Measurements from ENCODE around the gene RBBP8. TPM values are rescaled to one million over a fixed set of nuclear protein-coding genes. Genes with fewer than 3 reads are reported as not detected.

Gene RBBP8
- total RNA-seq, 2 donors from 2014 or later, result 37.5 to 69.1 TPM

DNA sequence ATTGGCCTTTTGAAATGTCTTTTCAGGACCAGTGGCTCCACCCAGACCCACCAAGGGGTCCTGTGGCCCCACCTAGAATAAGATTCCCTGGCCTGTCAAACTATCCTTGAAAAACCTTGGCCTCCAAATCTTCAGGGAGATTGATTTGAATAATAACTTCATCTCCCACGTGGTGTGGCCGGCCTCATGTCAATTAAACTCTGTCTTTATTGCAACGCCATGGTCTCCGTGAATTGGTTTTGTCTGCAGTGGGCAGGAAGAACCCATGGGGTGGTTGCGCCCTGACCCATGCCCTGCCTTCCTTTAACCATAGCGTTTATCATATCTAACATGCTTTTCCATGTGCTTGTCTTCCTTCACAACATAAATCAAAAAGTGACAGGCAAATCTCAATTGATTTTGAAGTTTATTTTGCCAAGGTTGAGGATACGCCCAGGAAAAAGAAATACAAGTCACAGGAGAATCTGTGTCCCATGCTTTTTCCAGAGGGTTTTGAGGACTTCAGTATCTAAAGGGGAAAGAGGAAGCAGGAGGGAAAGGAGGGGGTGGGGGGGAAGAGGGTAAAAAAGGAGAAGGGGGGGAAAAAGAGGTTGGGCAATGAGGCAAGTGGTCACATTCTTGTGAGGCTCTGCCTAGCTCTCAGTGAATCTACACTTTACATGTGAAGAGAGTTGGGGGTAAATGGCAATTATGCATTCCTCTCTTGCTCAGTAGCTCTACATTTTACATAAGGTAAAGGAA, 135.6 kb downstream of the RBBP8 start:
- Mint-ChIP-seq H3K4me3 (no peak overlapping the region), H3K27me3 (no peaks in the 10 kb centered on the region), H3K4me1 (peaks cover 34% of the 10 kb centered on the region), H3K9me3 (peaks cover 13% of the 10 kb centered on the region), H3K27ac (no peak overlapping the region), H3K36me3 (ENCODE audit: low read depth) (no peaks in the 10 kb centered on the region)
- ATAC-seq (replicated peaks), result no peak

DNA sequence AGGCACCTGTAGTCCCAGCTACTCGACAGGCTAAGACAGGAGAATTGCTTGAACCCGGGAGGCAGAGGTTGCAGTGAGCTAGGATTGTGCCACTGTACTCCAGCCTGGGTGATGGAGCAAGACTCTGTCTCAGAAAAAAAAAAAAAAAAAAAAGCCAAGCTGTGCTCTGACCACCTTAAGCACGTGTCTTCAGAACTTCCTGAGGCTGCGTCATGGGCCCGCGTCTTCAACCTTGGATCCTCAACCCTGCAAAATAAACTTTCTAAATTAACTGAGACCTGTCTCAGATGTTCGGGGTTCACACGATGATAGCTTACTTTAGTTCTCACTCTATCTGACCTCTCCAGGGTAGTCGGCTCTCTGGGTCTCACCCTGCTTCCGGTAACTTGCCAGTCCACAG, 136.4 kb downstream of the RBBP8 start:
- ATAC-seq (replicated peaks), result peak; percentile 41
- Mint-ChIP-seq H3K4me3 (peak overlapping the region; percentile 71), H3K27ac (peak overlapping the region; percentile 71), H3K36me3 (ENCODE audit: low read depth) (no peaks in the 10 kb centered on the region), H3K4me1 (peaks cover 34% of the 10 kb centered on the region), H3K9me3 (peaks cover 13% of the 10 kb centered on the region), H3K27me3 (no peaks in the 10 kb centered on the region)

DNA sequence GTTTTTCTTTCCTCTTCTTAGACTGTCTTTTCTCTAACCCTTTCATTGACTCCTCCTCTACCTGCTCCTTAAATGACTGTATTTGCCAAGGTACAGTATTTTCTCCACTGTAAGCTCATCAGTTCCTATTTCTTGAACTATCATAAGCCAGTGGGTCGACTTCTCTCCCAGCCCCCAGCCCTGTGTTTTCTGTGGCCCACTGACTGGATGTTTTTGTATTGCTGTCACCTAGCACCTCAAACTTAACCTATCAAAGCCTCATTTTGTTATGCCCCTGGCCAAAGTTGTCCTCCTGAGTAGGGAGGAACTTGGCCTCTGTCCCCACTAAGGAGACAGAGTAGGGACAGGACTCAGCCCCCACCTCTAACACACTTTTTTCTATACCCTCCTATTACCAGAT, 136.8 kb downstream of the RBBP8 start:
- Mint-ChIP-seq H3K36me3 (ENCODE audit: low read depth) (no peaks in the 10 kb centered on the region), H3K9me3 (peaks cover 13% of the 10 kb centered on the region), H3K4me3 (peak overlapping the region; percentile 71), H3K27ac (peak overlapping the region; percentile 71), H3K4me1 (peaks cover 34% of the 10 kb centered on the region), H3K27me3 (no peaks in the 10 kb centered on the region)
- ATAC-seq (replicated peaks), result no peak

DNA sequence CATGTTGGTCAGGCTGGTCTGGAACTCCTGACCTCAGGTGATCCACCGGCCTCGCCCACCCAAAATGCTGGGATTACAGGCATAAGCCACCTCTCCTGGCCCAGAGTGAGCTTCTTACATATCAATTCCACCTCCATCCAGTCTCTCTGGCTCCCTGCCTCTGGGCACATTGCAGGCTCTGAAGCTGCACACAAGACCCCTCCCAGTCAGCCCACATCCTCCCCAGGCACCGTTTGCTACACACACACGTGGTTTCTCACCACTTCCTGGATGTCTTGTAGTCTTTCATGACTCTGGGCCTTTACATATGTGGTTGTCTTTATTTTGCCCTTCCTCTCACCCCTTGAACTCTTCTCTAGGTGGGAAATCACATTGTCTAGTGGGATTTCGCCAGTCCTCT, 138.2 kb downstream of the RBBP8 start:
- H3K4me1 Mint-ChIP-seq, result peaks cover 34% of the 10 kb centered on the region
- H3K4me3 Mint-ChIP-seq, result peak overlapping the region; percentile 71
- ATAC-seq (replicated peaks), result peak; percentile 96
- peak overlapping the region; percentile 96 for H3K27ac Mint-ChIP-seq
- no peaks in the 10 kb centered on the region for H3K36me3 Mint-ChIP-seq (ENCODE audit: low read depth)
- H3K9me3 Mint-ChIP-seq, result peaks cover 13% of the 10 kb centered on the region
- no peaks in the 10 kb centered on the region for H3K27me3 Mint-ChIP-seq

DNA sequence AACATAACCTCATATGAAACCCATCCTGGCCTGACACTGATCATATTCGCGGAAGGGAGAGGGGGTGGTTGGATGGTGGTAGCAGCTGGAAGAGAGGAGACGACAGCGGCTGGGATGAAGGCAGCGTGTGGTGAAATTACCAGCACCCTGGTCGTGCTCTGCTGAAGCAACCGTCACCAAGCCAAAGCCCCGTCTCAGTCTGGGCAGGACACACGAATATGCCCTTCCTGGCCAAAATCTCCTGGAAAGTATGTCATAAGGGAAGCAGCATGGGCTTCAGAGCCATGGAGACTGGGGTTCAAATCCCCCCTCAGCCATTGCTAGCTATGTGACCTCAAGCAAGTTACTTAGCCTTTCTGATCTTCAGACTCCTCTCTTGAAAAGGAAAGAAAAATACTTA, 139.0 kb downstream of the RBBP8 start:
- ATAC-seq (replicated peaks), result no peak
- Mint-ChIP-seq H3K27me3 (no peaks in the 10 kb centered on the region), H3K9me3 (peaks cover 13% of the 10 kb centered on the region), H3K27ac (peak overlapping the region; percentile 96), H3K4me3 (peak overlapping the region; percentile 71), H3K4me1 (peaks cover 32% of the 10 kb centered on the region), H3K36me3 (ENCODE audit: low read depth) (no peaks in the 10 kb centered on the region)

DNA sequence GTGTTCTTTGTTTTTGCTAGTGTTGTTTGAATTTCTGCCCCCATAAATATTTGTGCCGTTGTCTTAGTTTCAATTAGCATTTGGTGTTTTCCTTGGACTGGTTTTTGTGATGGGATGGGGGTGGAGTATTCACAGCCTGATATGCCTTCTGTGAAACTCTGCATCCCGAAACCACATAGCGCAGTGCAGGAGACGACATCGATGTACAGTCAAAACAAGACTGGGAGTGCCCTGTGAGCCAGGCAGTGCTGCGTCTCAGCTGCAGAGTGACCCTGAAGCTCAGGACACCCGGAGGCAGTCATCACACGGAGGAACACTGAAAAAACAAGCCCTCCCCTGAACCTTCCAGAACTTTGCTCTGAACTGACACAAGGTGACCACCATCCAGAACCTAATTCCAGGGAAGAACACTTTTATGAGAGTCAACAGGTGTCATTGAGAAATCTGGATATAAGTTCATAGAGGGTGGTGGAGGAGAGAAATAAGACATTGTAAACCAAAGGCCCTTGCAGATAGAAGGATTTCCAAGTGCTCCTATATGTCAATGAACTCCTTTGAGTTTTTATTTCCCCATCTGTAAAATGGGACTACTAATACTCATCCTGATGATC, 141.0 kb downstream of the RBBP8 start:
- ATAC-seq (replicated peaks), result no peak
- Mint-ChIP-seq H3K4me3 (no peak overlapping the region), H3K27me3 (no peaks in the 10 kb centered on the region), H3K9me3 (peaks cover 13% of the 10 kb centered on the region), H3K27ac (no peak overlapping the region), H3K36me3 (ENCODE audit: low read depth) (no peaks in the 10 kb centered on the region), H3K4me1 (peaks cover 29% of the 10 kb centered on the region)

Other genes with a start within 250 kb of the RBBP8 start
- 1 to 10 TPM; 2.7 to 5.8 TPM for gene CABLES1, start 202.2 kb downstream of the RBBP8 start, total RNA-seq